Endothelial cell of umbilical vein (primary cell): ENCODE measurements around the gene NFYC. TPM values are rescaled to one million over a fixed set of nuclear protein-coding genes. Genes with fewer than 3 reads are reported as not detected.

Experiments
- BruUV-seq: library from RNA; stranded (reverse); fragments of 400-500 nt; replicated peaks from 2 replicates; lab custom pipeline; 2021; lab: Mats Ljungman, UMichigan
- CTCF ChIA-PET: fragments of 300-600, 350-600 bp; sonication (Branson Sonifier 250); formaldehyde crosslinking; loops from one replicate; lab custom pipeline; 2021; ENCODE audit warnings: antibody characterized with exemption, inconsistent platforms; lab: Charles Lee
- POLR2A ChIA-PET: fragments of 300-600, 350-600 bp; sonication (Branson Sonifier 250); formaldehyde crosslinking; loops from one replicate; lab custom pipeline; 2021; ENCODE audit warnings: antibody characterized with exemption, inconsistent platforms; lab: Charles Lee
- DNase-seq: peaks from one replicate; pipeline ENCODE4 v3.0.0-alpha.2; 2011; ENCODE audit warnings: low read depth, low spot score
- FAIRE-seq: peaks from 2 replicates; lab custom pipeline; 2011; peaks lifted over from hg19 to GRCh38; lab: Jason Lieb, UNC
- H2AFZ ChIP-seq: 2 replicates; pipeline ENCODE4 v1.6.0; 2012; ENCODE audit warnings: low read depth, low read length, control low read depth, inconsistent platforms
- H3K27ac ChIP-seq: 2 replicates; pipeline ENCODE4 v1.5.1; 2011; ENCODE audit warnings: low read depth, mild to moderate bottlenecking, control low read depth, low read length, moderate library complexity; ENCODE audit not compliant: insufficient read depth
- H3K27me3 ChIP-seq, 2 experiments: 2 replicates each; pipeline versions ENCODE4 v1.6.0 to v1.6.1; 2011; ENCODE audit warnings: low read length in 2 of 2, mixed read lengths in 1 of 2; ENCODE audit not compliant: control insufficient read depth in 2 of 2, insufficient read depth in 2 of 2
- H3K36me3 ChIP-seq, 2 experiments: 2 replicates in 1 of 2; 3 replicates in 1 of 2; pipeline ENCODE4 v1.5.1; 2011; ENCODE audit warnings: low read length in 2 of 2, mild to moderate bottlenecking in 1 of 2, moderate library complexity in 1 of 2; ENCODE audit not compliant: control insufficient read depth in 2 of 2, insufficient read depth in 2 of 2; ENCODE audit errors: extremely low read depth in 1 of 2
- H3K4me1 ChIP-seq: 3 replicates; pipeline ENCODE4 v1.5.1; 2011; ENCODE audit warnings: mild to moderate bottlenecking, low read length; ENCODE audit not compliant: control insufficient read depth, insufficient read depth; ENCODE audit errors: extremely low read depth
- H3K4me2 ChIP-seq: 2 replicates; pipeline ENCODE4 v1.6.1; 2011; ENCODE audit warnings: low read length, control low read depth, mixed read lengths; ENCODE audit not compliant: insufficient read depth
- H3K4me3 ChIP-seq, 3 experiments: fragments of 200-600 bp in 1 of 3; sonication (generic), shearing (Covaris generic) in 1 of 3; replicated peaks in 1 of 3; 2 replicates each; pipeline ENCODE4 v1.5.1; 2011 to 2016; ENCODE audit warnings: control low read depth in 3 of 3, low read length in 3 of 3, mild to moderate bottlenecking in 2 of 3, inconsistent platforms in 1 of 3, low read depth in 1 of 3, moderate library complexity in 1 of 3; ENCODE audit not compliant: insufficient read depth in 1 of 3
- H3K79me2 ChIP-seq: 2 replicates; pipeline ENCODE4 v1.6.0; 2012; ENCODE audit warnings: low read length, inconsistent platforms; ENCODE audit not compliant: control insufficient read depth, insufficient read depth
- H3K9ac ChIP-seq: replicated peaks from 2 replicates; pipeline ENCODE3; 2011; ENCODE audit warnings: low read length, control low read depth; ENCODE audit not compliant: insufficient read depth; ENCODE audit errors: extremely low read depth
- H3K9me1 ChIP-seq: replicated peaks from 3 replicates; pipeline ENCODE4 v1.6.0; 2011; ENCODE audit warnings: mild to moderate bottlenecking, low read length; ENCODE audit not compliant: control insufficient read depth, insufficient read depth; ENCODE audit errors: extremely low read depth
- H3K9me3 ChIP-seq: replicated peaks from 2 replicates; pipeline ENCODE4 v1.5.1; 2012; ENCODE audit warnings: low read length, inconsistent platforms; ENCODE audit not compliant: control insufficient read depth, insufficient read depth
- H4K20me1 ChIP-seq: replicated peaks from 2 replicates; pipeline ENCODE3; 2011; ENCODE audit warnings: mild to moderate bottlenecking, low read length; ENCODE audit not compliant: control insufficient read depth, insufficient read depth; ENCODE audit errors: extremely low read depth
- EZH2 ChIP-seq: IDR thresholded peaks from 2 replicates; pipeline ENCODE4 v1.6.1; 2012; ENCODE audit warnings: borderline replicate concordance, low read depth, mild to moderate bottlenecking, moderate library complexity, low read length, inconsistent platforms; ENCODE audit not compliant: severe bottlenecking
- GATA2 ChIP-seq: IDR thresholded peaks from 2 replicates; pipeline ENCODE4 v1.7.0; 2011; ENCODE audit warnings: low read depth, mild to moderate bottlenecking, moderate library complexity, mixed read lengths, low read length; ENCODE audit not compliant: insufficient read length, insufficient read depth
- JUN ChIP-seq: IDR thresholded peaks from 2 replicates; pipeline ENCODE4 v1.6.1; 2011; ENCODE audit warnings: borderline replicate concordance, low read depth; ENCODE audit not compliant: insufficient read length, insufficient read depth
- MYC ChIP-seq: IDR thresholded peaks from one replicate; pipeline ENCODE4 v1.6.1; 2011; ENCODE audit warnings: mild to moderate bottlenecking, low read depth, low read length
- POLR2A ChIP-seq: IDR thresholded peaks from 2 replicates; pipeline ENCODE4 v1.6.1; 2012; ENCODE audit warnings: low read depth, mild to moderate bottlenecking, control low read depth, low read length
- POLR2AphosphoS5 ChIP-seq: IDR thresholded peaks from 2 replicates; pipeline ENCODE4 v1.6.1; 2012; ENCODE audit warnings: low read depth, mild to moderate bottlenecking, control low read depth, low read length, moderate library complexity; ENCODE audit not compliant: insufficient read depth
- dilution Hi-C: fragments of 300-500 bp; cut with MboI; formaldehyde crosslinking; loops from one replicate; pipeline ENCODE4 v1.15.0; 2019; ENCODE audit warnings: low sequenced_read_pairs; ENCODE audit not compliant: extremely low pct_ligation_motif_present
- intact Hi-C: fragments of 100-400 bp; cut with micrococcal nuclease; formaldehyde crosslinking; loops from one replicate; pipeline ENCODE4 v1.10.0; 2022
- polyA plus RNA-seq, 4 experiments: library from polyadenylated mRNA; depleted of rRNA in 3 of 4; stranded (reverse) in 3 of 4; unstranded in 1 of 4; fragments of >200 nt; gene quantifications; 2 replicates each; pipeline versions ENCODE4 v1.2.1 to v1.2.3, GENCODE V29; 2011 to 2012; ENCODE audit warnings: missing spikeins in 1 of 4
- total RNA-seq: library from RNA; stranded (reverse); gene quantifications from 2 replicates; pipeline ENCODE4 v1.2.3, GENCODE V29; 2021
- TF ChIP-seq, protein P1 (sequence below): IDR thresholded peaks from 2 replicates; pipeline ENCODE4 v1.6.1; 2011; ENCODE audit not compliant: insufficient read depth, insufficient read length

The NFYC gene
- total and polyA plus RNA-seq, 2 donors (not counting 3 experiments of a cell fraction or from before 2014, with no cell fraction given): 51.1 to 81.7 TPM

DNA sequence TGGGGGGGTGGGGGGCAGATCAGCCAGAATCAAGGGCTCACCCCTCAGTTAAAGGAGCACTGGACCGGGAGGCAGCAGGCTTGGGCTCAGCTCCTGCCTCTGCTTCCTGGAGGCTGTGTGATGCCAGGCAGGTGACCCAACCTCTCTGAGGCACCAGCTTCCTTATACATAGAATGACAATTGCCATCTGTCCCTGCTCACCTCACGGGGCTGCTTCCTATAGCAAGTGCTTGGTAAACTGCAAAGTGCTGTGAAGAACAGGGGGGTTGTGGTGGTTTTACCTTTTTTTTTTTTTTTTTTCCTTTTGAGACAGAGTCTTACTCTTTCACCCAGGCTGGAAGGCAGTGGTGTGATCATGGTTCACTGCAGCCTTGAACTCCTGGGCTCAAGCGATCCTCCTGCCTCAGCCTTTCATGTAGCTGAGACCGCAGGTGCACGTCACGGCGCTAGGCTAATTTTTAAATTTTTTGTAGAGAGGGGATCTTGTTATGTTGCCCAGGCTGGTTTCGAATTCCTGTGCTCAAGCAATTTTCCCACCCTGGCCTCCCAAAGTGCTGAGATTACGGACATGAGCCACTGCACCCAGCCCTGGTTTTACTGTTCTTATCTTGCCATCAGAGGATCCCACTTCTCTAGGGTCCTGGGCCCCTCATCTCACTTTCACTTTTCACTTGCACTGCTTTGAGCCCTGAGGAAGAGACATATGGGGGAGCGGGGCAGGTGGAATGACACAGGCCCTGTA is 103.6 kb downstream of the NFYC start:
- no peaks in the 10 kb centered on the region for H3K79me2 ChIP-seq
- no TSS peak for BruUV-seq
- H3K9ac ChIP-seq: no peak overlapping the region
- no peak overlapping the region for H3K4me3 ChIP-seq
- ChIA-PET POLR2A (interaction anchor here (0.6 kb wide), 1 partner anchor 104 kb away, joined by 3 read pairs; the partner anchor contains the start of gene NFYC), CTCF (interaction anchor here (1.0 to 2.7 kb wide), 3 partner anchors 21 to 156 kb away, joined by 3 to 19 read pairs (median 3); no protein-coding TSS in a partner anchor)
- dilution Hi-C loops: no loop called here
- TF ChIP-seq, protein P1, sequence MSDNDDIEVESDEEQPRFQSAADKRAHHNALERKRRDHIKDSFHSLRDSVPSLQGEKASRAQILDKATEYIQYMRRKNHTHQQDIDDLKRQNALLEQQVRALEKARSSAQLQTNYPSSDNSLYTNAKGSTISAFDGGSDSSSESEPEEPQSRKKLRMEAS: no peak
- no peak for TF ChIP-seq EZH2
- no peak for TF ChIP-seq POLR2A
- TF ChIP-seq POLR2AphosphoS5: no peak
- no peak for TF ChIP-seq GATA2
- no peak for TF ChIP-seq MYC
- TF ChIP-seq JUN: no peak
- no peaks in the 10 kb centered on the region for H3K9me1 ChIP-seq
- H3K4me2 ChIP-seq: no peak overlapping the region
- DNase-seq (no peak), FAIRE-seq (no peak)
- H3K27me3 ChIP-seq: peaks cover 0 to 21% of the 10 kb centered on the region in 2 experiments
- no peak overlapping the region for H2AFZ ChIP-seq
- H4K20me1 ChIP-seq: no peaks in the 10 kb centered on the region
- no peak overlapping the region for H3K27ac ChIP-seq
- H3K36me3 ChIP-seq: no peaks in the 10 kb centered on the region
- intact Hi-C loops: no loop called here
- peaks cover 7% of the 10 kb centered on the region for H3K4me1 ChIP-seq
- H3K9me3 ChIP-seq: no peaks in the 10 kb centered on the region
